GM18499 (cell line): Measurements from ENCODE around the gene ARL16.
"Not testable (repeated sequence)": the region's sequence is repeated elsewhere in the genome, so short reads cannot be mapped to it uniquely, and the experiment has no call there.

ENCODE experiments used
- ATAC-seq: cut with Tn5 transposase; IDR thresholded peaks from one replicate; pipeline ENCODE4 v1.9.1; 2021; ENCODE audit warnings: moderate number of reproducible peaks; ENCODE audit not compliant: insufficient read depth, unreplicated experiment

Gene ARL16

GRCh38 chr17:81696218-81696941, 12.8 kb upstream of the ARL16 start:
- ATAC-seq, result no peak

GRCh38 chr17:81695801-81696200, 12.2 kb upstream of the ARL16 start:
- no peak for ATAC-seq

GRCh38 chr17:81695211-81695610, 11.6 kb upstream of the ARL16 start:
- ATAC-seq, result no peak

GRCh38 chr17:81694810-81695209, 11.2 kb upstream of the ARL16 start:
- ATAC-seq, result no peak

- no peak for ATAC-seq
Measured at GRCh38 chr17:81693509-81694210, 10.1 kb upstream of the ARL16 start.

GRCh38 chr17:81691608-81692007, 8.0 kb upstream of the ARL16 start:
- no peak for ATAC-seq

DNA sequence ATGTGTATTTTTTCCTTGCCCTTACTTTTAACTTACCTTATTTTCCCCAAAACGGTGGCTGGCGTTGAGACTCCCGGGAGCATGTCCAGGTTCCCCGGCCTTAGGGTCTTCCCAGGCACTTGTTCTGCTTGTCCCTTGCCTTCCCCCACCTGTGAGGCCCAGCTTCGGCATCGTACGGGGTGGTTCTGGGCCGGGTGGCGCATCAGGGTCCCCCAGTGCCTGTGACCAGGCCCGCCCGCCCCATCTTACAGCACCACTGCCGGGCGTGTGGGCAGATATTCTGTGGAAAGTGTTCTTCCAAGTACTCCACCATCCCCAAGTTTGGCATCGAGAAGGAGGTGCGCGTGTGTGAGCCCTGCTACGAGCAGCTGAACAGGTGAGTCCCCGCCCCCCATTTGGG, 7.6 kb upstream of the ARL16 start:
- ATAC-seq, result no peak

GRCh38 chr17:81690549-81690948, 7.0 kb upstream of the ARL16 start:
- ATAC-seq, result no peak

DNA sequence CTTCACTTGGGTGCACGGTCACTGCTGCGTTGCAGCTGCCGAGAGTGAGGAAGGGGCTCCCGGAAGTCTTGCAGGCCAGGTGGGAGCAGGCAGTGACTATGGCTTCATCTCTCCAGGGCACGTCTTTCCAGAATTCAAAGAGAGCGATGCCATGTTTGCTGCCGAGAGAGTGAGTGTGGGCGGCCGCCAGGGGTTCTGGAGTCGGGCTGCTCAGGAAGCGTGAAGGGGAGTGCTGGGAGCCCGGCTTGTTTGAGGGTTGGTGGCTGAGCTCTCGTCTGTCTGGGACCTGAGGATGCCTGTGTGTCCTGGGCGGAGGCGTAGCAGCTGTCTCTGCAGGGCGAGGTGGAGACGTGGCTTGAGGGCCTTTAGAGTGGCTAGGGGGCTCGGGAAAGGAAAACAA, 6.5 kb upstream of the ARL16 start:
- ATAC-seq, result no peak

DNA sequence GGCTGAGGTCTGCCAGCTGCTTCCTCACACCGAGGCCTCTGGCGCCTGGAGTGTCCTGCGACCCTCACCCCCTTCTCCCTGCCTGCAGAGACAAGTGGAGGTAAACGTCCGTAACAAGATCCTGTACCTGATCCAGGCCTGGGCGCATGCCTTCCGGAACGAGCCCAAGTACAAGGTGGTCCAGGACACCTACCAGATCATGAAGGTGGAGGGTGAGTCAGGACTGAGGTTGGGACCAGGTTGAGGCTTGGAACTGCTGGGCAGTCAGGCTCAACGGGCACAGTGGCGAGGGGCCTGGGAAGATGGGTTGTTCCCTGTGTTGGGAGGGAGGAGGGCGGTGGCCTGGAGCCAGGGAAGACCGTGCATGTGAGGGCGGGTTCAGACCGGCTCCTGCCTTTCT, 5.0 kb upstream of the ARL16 start:
- ATAC-seq, result no peak

DNA sequence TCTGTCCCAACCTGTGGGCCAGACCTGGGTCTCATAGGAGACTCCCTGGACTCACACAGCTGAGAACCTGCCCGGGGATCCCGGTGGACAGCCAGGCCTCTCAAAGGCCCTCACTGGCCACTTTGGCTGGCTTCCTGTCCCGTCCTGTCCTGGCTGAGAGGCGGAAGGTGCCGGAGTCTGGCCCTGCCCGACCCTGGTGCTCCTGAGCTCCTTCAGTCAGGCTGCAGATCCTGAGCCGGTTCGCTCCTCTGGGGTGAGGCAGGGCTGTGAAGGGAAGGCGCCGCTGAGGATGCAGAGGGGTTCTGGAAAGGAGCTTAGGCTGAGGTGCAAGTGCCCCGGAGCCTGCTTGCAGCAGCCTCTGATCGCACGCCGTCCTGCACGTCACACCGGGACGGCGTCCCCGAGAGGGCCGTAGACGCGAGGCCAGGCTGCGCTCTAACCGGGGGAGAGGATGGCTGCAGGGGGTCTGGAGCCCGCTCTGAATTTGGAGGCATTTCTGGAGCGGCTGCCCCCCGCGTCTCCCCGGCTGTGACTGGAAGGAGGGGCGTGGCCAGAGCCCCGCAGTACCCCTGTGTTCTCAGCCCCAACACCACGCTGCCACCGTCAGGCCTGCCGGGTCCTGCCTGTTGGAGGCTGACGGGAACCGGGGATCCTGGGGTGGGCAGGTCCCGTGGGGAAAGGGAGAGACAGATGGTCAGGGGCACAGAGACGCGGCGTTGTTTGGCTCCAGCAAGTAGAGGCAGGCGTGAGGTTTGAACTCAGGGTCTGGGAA, 4.4 kb upstream of the ARL16 start:
- no peak for ATAC-seq

- no peak for ATAC-seq
Measured at GRCh38 chr17:81686614-81687013, 3.0 kb upstream of the ARL16 start.

DNA sequence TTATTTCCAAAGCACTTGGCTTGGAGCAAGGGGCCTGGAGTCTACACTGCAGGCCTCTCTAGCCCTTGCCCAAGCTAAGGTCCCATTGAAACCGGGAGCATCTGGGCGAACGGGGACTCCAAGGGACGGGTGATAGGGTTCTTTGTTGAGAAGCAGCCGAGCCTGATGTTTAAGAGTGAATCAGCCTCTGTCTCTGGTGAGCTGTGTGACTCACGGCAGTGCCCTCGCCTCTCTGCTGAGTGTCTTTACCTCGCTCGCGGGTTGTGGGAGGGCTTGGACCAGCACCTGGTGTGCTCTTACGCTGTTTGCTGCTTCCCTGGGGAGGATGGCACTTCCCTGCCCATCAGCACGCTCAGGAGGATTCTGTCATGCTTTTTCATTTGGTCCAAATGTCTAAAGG, 1.5 kb upstream of the ARL16 start:
- no peak for ATAC-seq

DNA sequence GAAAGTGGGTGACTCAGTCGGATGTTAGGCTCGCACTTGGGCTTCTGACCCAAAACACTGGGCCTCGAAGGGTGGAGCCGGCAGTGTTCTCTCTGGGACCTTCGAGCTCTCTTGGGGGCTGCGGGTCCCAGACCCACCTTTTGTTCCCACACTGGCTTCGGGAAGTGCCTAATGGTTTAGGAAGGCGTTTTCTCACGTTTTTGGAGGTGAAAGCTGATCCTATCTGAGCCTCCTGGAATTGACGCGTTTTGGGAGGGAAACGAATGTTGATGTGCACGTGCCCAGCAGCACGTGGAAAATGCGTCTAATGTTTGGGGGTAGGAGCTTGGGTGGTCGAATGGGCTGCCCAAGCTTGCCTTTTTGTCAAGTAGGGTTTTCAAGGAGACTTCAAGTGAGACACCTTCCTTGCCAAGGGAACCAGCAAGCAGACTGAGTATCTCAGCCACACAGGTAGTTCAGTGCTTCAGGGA, 880 bp upstream of the ARL16 start:
- ATAC-seq, result no peak

DNA sequence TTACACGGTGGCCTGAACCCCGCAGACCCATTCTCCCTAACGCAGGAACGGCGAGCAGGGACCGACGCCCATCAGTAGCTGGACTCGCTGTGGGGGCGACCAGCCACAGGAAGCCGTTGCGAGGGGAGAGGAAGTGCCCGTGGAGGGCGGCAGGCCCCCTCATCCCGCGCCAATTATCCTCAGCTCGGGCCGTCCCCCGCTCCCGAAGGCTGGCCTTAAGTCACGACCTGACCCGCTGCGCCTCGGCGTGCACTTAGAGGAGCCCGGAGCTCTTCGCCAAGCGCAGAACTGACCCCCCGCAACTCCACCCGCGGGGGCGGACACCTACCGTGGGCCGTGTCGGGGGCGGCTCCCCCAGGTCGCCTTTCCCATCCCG, 401 bp downstream of the ARL16 start:
- no peak for ATAC-seq

- no peak for ATAC-seq
Measured at GRCh38 chr17:81682565-81683207, 911 bp downstream of the ARL16 start.

- no peak for ATAC-seq
Measured at GRCh38 chr17:81681672-81682071, 1.9 kb downstream of the ARL16 start.

DNA sequence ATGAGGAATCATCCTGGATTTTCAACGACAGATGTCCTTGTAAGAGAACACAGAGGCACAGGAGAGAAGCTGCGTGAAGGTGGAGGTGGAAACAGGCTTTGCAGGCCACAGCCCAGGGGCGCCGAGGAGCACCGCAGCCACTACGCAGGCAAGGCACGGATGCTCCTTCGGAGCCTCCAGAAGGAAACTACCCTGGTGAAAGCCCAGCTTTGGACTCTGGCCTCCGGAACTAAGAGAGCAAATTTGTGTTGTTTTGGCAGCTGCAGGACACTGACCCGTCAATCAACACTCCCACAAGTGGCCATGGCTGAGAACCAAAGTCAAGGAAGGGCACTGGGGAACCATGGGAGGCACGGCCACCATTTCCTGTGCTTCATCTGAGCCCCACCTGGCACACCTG, 3.4 kb downstream of the ARL16 start:
- no peak for ATAC-seq

- ATAC-seq, result no peak
Measured at GRCh38 chr17:81676906-81677305, 6.7 kb downstream of the ARL16 start.

DNA sequence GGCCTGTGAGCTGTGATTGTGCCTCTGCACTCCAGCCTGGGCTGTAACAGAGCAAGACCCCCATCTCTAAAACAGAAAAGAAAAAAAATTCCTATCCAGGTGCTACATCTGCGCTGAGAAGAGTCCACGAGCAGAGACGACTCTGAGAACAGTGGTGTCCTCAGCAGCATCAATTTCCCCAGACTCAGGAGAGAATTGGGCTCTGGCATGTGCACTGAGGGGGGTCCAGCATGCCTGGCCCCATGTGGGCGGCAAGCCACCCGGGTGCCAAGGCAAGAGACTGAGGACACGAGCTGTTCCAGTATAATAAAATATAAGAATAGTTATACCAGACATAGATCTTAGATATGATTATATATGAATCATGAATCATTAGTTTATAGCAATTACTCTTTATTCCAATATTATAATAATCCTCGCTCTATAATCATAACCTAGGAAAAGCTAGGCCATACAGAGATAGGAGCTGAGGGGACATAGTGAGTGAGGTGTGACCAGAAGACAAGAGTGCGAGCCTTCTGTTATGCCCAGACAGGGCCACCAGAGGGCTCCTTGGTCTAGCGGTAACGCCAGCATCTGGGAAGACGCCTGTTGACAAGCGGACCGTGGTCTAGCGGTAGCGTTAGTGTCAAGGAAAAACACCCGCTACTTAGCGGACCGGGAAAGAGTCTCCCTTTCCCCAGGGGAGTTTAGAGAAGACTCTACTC, 7.9 kb downstream of the ARL16 start:
- not testable (repeated sequence) for ATAC-seq
